ENCODE data around the gene SRBD1. TPM values are rescaled to one million over a fixed set of nuclear protein-coding genes. Genes with fewer than 3 reads are reported as not detected.

Gene SRBD1
- total RNA-seq, 6 experiments from 2014 or later, result 7.4 to 14.1 (median 9.4) TPM

- H3K27me3 ChIP-seq, result no peaks in the 10 kb centered on the region
- peak overlapping the region; percentile 65 to 92 (median 72) for H3K4me3 ChIP-seq
- ATAC-seq, result peak; percentile 59 to 74 (median 70)
- H3K4me1 ChIP-seq, result peaks cover 0 to 17% (median 0%) of the 10 kb centered on the region in 4 donors
- no peaks in the 10 kb centered on the region for H3K9me3 ChIP-seq
- H3K36me3 ChIP-seq, result no peaks in the 10 kb centered on the region
- H3K27ac ChIP-seq, result peak overlapping the region; percentile 99 to 100 (median 99)
- intact Hi-C loops (cut with DNase I), result loop anchor here in 1 of 2 donors (10.0 kb wide), 1 partner anchor 125 kb away; no protein-coding TSS in a partner anchor
- TF ChIP-seq CTCF (IDR thresholded peaks at IDR 0.05), result no peak
- TF ChIP-seq POLR2A (IDR thresholded peaks at IDR 0.05), result peak; percentile 59
- DNase-seq, result peak; percentile 85 to 91 (median 90)
- under 1% methylated on average over 32 of the region's 66 CpGs for WGBS (ENCODE audit: insufficient coverage, low coverage, low lambda C conversion rate, missing lambda C conversion rate)
These were observed 39.1 kb upstream of the SRBD1 start for GRCh38 chr2:45649858-45650811.

DNA sequence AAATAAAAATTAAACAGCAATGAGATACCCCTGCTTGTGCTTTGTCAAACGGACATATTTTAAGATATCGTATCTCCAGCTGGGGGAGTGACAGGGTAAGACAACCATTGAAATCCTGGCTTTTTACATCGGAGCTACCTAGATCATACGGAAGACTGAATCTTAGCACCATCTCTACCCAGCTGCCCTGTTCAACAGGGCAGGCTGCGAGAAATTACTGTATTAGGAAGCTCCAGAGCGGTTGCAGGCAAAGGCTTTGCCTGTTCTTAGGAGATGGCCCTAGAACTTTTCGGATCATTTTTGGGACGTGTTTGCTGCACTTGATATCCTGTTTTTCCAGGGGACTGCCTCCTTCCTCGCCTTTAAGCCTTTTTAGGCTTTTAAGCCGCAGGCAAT is 38.4 kb upstream of the SRBD1 start:
- DNase-seq, result no peak

GRCh38 chr2:45648636-45649035 is 37.6 kb upstream of the SRBD1 start:
- no peaks in the 10 kb centered on the region for H3K9me3 ChIP-seq
- whole genome bisulfite sequencing (ENCODE audit: insufficient coverage, low coverage, low lambda C conversion rate, missing lambda C conversion rate), result 92% methylated on average over 2 of the region's 2 CpGs
- no peak overlapping the region for H3K4me3 ChIP-seq
- TF ChIP-seq POLR2A (IDR thresholded peaks at IDR 0.05), result no peak
- TF ChIP-seq CTCF (IDR thresholded peaks at IDR 0.05), result no peak
- DNase-seq (no peak), ATAC-seq (no peak)
- H3K36me3 ChIP-seq, result no peaks in the 10 kb centered on the region
- intact Hi-C loops (cut with DNase I), result loop anchor here in 1 of 2 donors (10.0 kb wide), 1 partner anchor 126 kb away; no protein-coding TSS in a partner anchor
- H3K27me3 ChIP-seq, result no peaks in the 10 kb centered on the region
- peaks cover 0 to 26% (median 5%) of the 10 kb centered on the region in 4 donors for H3K4me1 ChIP-seq
- no peak overlapping the region for H3K27ac ChIP-seq

More for the DNA sequence above, 38.4 kb upstream of the SRBD1 start:
- Histone ChIP-seq H3K4me3 (peak overlapping the region; percentile 65 to 92 (median 72)), H3K36me3 (no peaks in the 10 kb centered on the region), H3K9me3 (no peaks in the 10 kb centered on the region), H3K27ac (peak overlapping the region; percentile 99 to 100 (median 99)), H3K27me3 (no peaks in the 10 kb centered on the region), H3K4me1 (peaks cover 0 to 18% (median 1%) of the 10 kb centered on the region in 4 donors)
- TF ChIP-seq CTCF (IDR thresholded peaks at IDR 0.05) (peak in 1 of 4 donors; percentile 7), POLR2A (IDR thresholded peaks at IDR 0.05) (no peak)
- intact Hi-C loops (cut with DNase I), result loop anchor here in 1 of 2 donors (10.0 kb wide), 1 partner anchor 125 kb away; no protein-coding TSS in a partner anchor
- peak in 1 of 4 donors; percentile 0 for ATAC-seq
- WGBS (ENCODE audit: insufficient coverage, low coverage, low lambda C conversion rate, missing lambda C conversion rate), result 5% methylated on average over 7 of the region's 10 CpGs

DNA sequence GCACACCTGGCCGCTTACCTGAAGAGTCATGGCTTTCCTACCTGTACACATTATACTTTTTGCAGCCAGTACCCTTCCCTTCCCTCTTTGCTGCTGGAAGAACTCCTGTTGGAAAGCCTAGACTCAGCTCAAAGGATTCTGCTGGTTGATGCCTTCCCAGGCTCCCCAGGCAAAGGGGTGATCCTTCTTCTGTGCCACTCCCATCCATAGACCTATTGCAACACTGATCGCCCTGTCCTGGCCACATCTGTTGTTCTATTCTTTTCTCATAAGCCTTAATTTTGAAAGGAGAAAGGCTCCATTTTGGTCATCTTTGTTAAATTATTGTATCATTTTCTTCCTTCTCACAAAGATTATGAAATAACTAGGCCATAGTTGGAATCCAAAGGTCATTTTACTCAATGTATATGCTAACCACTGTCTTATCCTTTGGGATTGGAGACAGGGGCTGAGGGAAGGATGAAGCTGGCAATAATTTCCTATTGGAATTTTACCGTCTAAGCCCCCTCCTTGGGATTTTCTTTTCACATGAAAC is 37.0 kb upstream of the SRBD1 start:
- 89% methylated on average over 3 of the region's 3 CpGs for WGBS (ENCODE audit: insufficient coverage, low coverage, low lambda C conversion rate, missing lambda C conversion rate)
- no peak overlapping the region for H3K4me3 ChIP-seq

More for the DNA sequence above, 37.0 kb upstream of the SRBD1 start:
- TF ChIP-seq POLR2A (IDR thresholded peaks at IDR 0.05) (no peak), CTCF (IDR thresholded peaks at IDR 0.05) (no peak)
- DNase-seq, result no peak
- ATAC-seq, result no peak
- peaks cover 0 to 26% (median 5%) of the 10 kb centered on the region in 4 donors for H3K4me1 ChIP-seq
- no peaks in the 10 kb centered on the region for H3K27me3 ChIP-seq
- no peak overlapping the region for H3K27ac ChIP-seq
- intact Hi-C loops (cut with DNase I), result loop anchor here in 1 of 2 donors (10.0 kb wide), 1 partner anchor 127 kb away; no protein-coding TSS in a partner anchor
- H3K36me3 ChIP-seq, result no peaks in the 10 kb centered on the region
- no peaks in the 10 kb centered on the region for H3K9me3 ChIP-seq
